ENCODE data around the gene ARID2.

- TF ChIP-seq, protein P1, sequence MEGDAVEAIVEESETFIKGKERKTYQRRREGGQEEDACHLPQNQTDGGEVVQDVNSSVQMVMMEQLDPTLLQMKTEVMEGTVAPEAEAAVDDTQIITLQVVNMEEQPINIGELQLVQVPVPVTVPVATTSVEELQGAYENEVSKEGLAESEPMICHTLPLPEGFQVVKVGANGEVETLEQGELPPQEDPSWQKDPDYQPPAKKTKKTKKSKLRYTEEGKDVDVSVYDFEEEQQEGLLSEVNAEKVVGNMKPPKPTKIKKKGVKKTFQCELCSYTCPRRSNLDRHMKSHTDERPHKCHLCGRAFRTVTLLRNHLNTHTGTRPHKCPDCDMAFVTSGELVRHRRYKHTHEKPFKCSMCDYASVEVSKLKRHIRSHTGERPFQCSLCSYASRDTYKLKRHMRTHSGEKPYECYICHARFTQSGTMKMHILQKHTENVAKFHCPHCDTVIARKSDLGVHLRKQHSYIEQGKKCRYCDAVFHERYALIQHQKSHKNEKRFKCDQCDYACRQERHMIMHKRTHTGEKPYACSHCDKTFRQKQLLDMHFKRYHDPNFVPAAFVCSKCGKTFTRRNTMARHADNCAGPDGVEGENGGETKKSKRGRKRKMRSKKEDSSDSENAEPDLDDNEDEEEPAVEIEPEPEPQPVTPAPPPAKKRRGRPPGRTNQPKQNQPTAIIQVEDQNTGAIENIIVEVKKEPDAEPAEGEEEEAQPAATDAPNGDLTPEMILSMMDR (IDR thresholded peaks at IDR 0.05 in 8 of 11, conservative IDR thresholded peaks at IDR 0.05 in 3 of 11) = no peak
- TF ChIP-seq POLR2A (IDR thresholded peaks at IDR 0.05) = no peak
Observed at GRCh38 chr12:45732936-45733335, 3.4 kb downstream of the ARID2 start.
